Spinal cord (tissue), 10 donors: ENCODE measurements around the gene FBXO10. TPM values are rescaled to one million over a fixed set of nuclear protein-coding genes. Genes with fewer than 3 reads are reported as not detected.

Experiments
- DNase-seq, 6 donors: peaks; one replicate each; pipeline versions ENCODE4 v3.0.0 to v3.0.0-alpha.2; 2013 to 2015; ENCODE audit warnings: low spot score in 6 of 6, low read depth in 4 of 6
- H3K27ac ChIP-seq: one replicate; pipeline ENCODE4 v1.5.1; 2013; ENCODE audit warnings: low read depth, low read length, control low read depth
- H3K27me3 ChIP-seq: one replicate; pipeline ENCODE4 v1.6.1; 2013; ENCODE audit warnings: low read length; ENCODE audit not compliant: control insufficient read depth, insufficient read depth
- H3K36me3 ChIP-seq: one replicate; pipeline ENCODE4 v1.6.1; 2013; ENCODE audit warnings: low read length; ENCODE audit not compliant: control insufficient read depth, insufficient read depth
- H3K4me1 ChIP-seq: one replicate; pipeline ENCODE4 v1.6.1; 2013; ENCODE audit warnings: low read length; ENCODE audit not compliant: control insufficient read depth, insufficient read depth
- H3K4me3 ChIP-seq: one replicate; pipeline ENCODE4 v1.5.1; 2013; ENCODE audit warnings: low read depth, low read length, control low read depth
- H3K9me3 ChIP-seq: one replicate; pipeline ENCODE4 v1.6.1; 2013; ENCODE audit warnings: low read length; ENCODE audit not compliant: control insufficient read depth, insufficient read depth
- WGBS: methylation state at CpG from one replicate; pipeline ENCODE4 v1.1.5; 2013; ENCODE audit warnings: missing lambda C conversion rate; ENCODE audit not compliant: insufficient coverage; 5-methylcytosine and 5-hydroxymethylcytosine counted together
- polyA plus RNA-seq, 2 donors: library from polyadenylated mRNA; unstranded; fragments of 120-200 nt; gene quantifications; one replicate each; pipeline ENCODE4 v1.2.1, GENCODE V29; 2013; ENCODE audit not compliant: insufficient read length in 2 of 2
- total RNA-seq, 2 donors: library from RNA; depleted of rRNA in 1 of 2; stranded (reverse); fragments of 120-200 nt in 1 of 2; fragments of >200 nt in 1 of 2; gene quantifications; one replicate each; pipeline versions ENCODE4 v1.2.3 to v1.2.4, GENCODE V29; 2013 to 2014
- donor health status: healthy.

Gene FBXO10
- total and polyA plus RNA-seq, 4 donors = 15.3 to 23.4 (median 17.3) TPM

DNA sequence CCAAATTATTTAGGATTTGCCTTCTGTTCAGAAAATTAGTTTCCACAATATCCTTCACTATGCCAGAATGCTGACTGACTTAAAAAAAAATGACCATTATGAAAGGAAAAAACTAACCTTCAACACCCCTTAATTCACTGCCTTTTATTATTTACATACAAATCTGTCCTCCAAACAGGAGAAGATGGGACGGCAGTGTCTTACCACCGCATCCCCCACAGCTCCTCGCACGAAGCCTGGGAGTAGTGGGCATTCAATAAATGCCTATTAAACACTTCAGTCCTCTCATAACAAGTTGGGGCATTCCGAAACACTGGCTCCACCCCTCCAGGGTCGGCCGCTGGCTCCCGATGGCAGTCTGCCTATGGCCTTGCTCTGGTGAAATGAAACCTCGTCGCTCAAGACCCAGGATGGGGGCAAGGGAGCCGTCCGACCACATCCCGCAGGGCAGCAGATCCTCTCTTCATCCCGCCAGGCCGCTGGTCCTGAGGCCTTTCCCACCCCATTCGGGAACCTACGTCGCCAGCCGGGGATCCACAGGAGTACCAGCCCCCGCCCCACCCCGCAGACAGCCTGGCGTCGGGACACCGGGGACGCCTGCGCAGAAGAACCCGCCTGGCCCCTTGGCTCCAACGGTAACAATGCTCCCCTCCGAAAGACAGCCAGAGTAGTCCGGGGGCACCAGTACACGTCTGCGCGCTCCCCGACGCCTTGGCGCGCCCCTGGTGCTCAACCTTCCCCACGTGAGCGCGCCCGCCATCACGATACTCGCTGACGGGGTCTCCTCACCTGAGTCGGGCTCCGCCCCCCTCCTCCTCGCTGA is 111.5 kb downstream of the FBXO10 start:
- Histone ChIP-seq H3K36me3 (peaks cover 2% of the 10 kb centered on the region), H3K4me3 (peak overlapping the region; percentile 98), H3K4me1 (peaks cover 19% of the 10 kb centered on the region), H3K9me3 (no peaks in the 10 kb centered on the region), H3K27ac (peak overlapping the region; percentile 100), H3K27me3 (no peaks in the 10 kb centered on the region)
- peak in 4 of 6 donors; percentile 19 to 64 (median 56) for DNase-seq
- WGBS = under 1% methylated on average over 44 of the region's 47 CpGs

DNA sequence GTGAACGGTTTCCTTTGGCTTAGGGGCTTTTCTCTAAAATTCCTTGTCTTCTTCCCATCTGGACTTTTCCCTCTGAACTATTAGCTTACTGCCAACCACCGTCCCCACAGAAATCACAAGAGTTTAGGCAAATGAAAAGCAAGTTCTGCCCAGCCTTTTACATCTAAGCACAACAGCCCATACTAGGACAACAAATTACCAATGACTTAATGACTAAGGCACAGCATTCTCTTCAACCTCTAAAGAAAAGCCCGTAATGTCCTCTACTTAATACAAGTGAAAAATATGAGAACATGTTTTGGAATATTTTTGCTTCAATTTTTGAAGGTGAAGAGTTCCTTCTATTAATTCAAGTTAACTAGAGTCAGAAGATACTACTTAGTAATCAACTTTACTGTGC is 112.2 kb downstream of the FBXO10 start:
- Histone ChIP-seq H3K27me3 (no peaks in the 10 kb centered on the region), H3K27ac (peak overlapping the region; percentile 100), H3K4me3 (peak overlapping the region; percentile 98), H3K36me3 (peaks cover 2% of the 10 kb centered on the region), H3K4me1 (peaks cover 19% of the 10 kb centered on the region), H3K9me3 (no peaks in the 10 kb centered on the region)
- no peak for DNase-seq
- WGBS = 11% methylated on average over 1 of the region's 3 CpGs

Other genes with a start within 250 kb of the FBXO10 start
- 100 to 1,000 TPM in 1 of 2 donors, 10 to 100 TPM in 1; 68.6 to 157 TPM for gene GRHPR, start 153.7 kb downstream of the FBXO10 start, total RNA-seq
- gene GRHPR, start 153.7 kb downstream of the FBXO10 start, polyA plus RNA-seq = 100 to 1,000 TPM; 132 to 141 TPM
- 10 to 100 TPM; 16.2 to 20.8 TPM for gene ZBTB5, start 110.9 kb downstream of the FBXO10 start, total RNA-seq
- gene ZBTB5, start 110.9 kb downstream of the FBXO10 start, polyA plus RNA-seq = 10 to 100 TPM; 19.7 to 20.4 TPM
- gene POLR1E, start 90.4 kb downstream of the FBXO10 start, total RNA-seq = 10 to 100 TPM; 26.4 to 26.7 TPM
- gene POLR1E, start 90.4 kb downstream of the FBXO10 start, polyA plus RNA-seq = 10 to 100 TPM; 21.7 to 23.5 TPM
- 100 to 1,000 TPM in 1 of 2 donors, 10 to 100 TPM in 1; 99.8 to 130 TPM for gene TOMM5, start 16.2 kb upstream of the FBXO10 start, total RNA-seq
- 100 to 1,000 TPM; 105 to 115 TPM for gene TOMM5, start 16.2 kb upstream of the FBXO10 start, polyA plus RNA-seq
- 1 to 10 TPM; 2.7 to 8.9 TPM for gene FRMPD1, start 74.6 kb upstream of the FBXO10 start, total RNA-seq
- gene FRMPD1, start 74.6 kb upstream of the FBXO10 start, polyA plus RNA-seq = 1 to 10 TPM; 5.4 to 6.1 TPM
- gene TRMT10B, start 177.4 kb upstream of the FBXO10 start, total RNA-seq = 1 to 10 TPM; 4.8 to 7.9 TPM
- 10 to 100 TPM; 15.5 to 22.5 TPM for gene TRMT10B, start 177.4 kb upstream of the FBXO10 start, polyA plus RNA-seq
- 10 to 100 TPM; 33.9 to 41.7 TPM for gene EXOSC3, start 208.7 kb upstream of the FBXO10 start, total RNA-seq
- gene EXOSC3, start 208.7 kb upstream of the FBXO10 start, polyA plus RNA-seq = 10 to 100 TPM; 24.3 to 28.0 TPM
- gene DCAF10, start 224.4 kb upstream of the FBXO10 start, total RNA-seq = 10 to 100 TPM; 19.1 to 31.0 TPM
- gene DCAF10, start 224.4 kb upstream of the FBXO10 start, polyA plus RNA-seq = 10 to 100 TPM; 22.3 to 24.2 TPM